ENCODE data around the gene ZFAND3. TPM values are rescaled to one million over a fixed set of nuclear protein-coding genes. Genes with fewer than 3 reads are reported as not detected.

Gene ZFAND3
- total and polyA plus RNA-seq, 2 donors (not counting 1 experiment from before 2014, with no cell fraction given), result 13.5 to 58.3 TPM

DNA sequence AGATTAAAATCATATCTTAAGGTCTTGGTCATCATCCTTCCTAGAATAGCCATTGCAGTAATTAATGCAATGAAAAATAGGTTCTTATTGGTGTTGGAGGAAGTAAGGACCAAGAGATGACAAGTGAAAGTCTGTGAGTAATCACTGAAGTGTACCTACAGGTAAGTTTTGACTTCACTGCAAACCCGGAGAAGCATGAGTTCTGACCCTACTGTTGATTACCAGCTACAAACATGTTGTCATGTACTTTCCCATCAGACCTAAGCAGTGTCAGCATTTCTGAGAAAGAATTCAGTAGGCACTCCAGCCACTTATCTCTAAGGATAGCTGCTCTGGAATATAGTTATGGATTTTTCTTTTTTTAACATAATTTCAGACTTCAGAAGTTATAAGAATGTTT lies 280.9 kb downstream of the ZFAND3 start:
- H4K20me1 ChIP-seq (ENCODE audit: control insufficient read depth, insufficient read depth, low read length, poor library complexity, severe bottlenecking), result peaks cover 26% of the 10 kb centered on the region
- ATAC-seq (ENCODE audit: low read depth) (no peak), DNase-seq (no peak)
- CTCF ChIA-PET, result interaction anchor here (1.1 kb wide), 1 partner anchor 10 kb away, joined by 3 read pairs; no protein-coding TSS in a partner anchor
- H3K36me3 ChIP-seq (replicated peaks in 1 of 2; ENCODE audit: control extremely low read depth in 1 of 2, control insufficient read depth in 1 of 2, extremely low read depth in 1 of 2, insufficient read depth in 2 of 2, low read length in 1 of 2), result peaks cover 0 to 8% of the 10 kb centered on the region in 2 experiments
- POLR2A ChIA-PET, result no interaction called here
- Mint-ChIP-seq H3K27ac (no peak overlapping the region), H3K27me3 (no peaks in the 10 kb centered on the region), H3K4me3 (no peak overlapping the region), H3K9me3 (ENCODE audit: insufficient read depth) (no peaks in the 10 kb centered on the region), H3K4me1 (peaks cover 7% of the 10 kb centered on the region)
- H3K9me3 ChIP-seq (ENCODE audit: control extremely low read depth in 1 of 3, control insufficient read depth in 2 of 3, insufficient read depth in 1 of 3, low read length in 2 of 3), result no peaks in the 10 kb centered on the region
- no peak overlapping the region for H3K9ac ChIP-seq (ENCODE audit: low read length)
- TF ChIP-seq, protein P1, sequence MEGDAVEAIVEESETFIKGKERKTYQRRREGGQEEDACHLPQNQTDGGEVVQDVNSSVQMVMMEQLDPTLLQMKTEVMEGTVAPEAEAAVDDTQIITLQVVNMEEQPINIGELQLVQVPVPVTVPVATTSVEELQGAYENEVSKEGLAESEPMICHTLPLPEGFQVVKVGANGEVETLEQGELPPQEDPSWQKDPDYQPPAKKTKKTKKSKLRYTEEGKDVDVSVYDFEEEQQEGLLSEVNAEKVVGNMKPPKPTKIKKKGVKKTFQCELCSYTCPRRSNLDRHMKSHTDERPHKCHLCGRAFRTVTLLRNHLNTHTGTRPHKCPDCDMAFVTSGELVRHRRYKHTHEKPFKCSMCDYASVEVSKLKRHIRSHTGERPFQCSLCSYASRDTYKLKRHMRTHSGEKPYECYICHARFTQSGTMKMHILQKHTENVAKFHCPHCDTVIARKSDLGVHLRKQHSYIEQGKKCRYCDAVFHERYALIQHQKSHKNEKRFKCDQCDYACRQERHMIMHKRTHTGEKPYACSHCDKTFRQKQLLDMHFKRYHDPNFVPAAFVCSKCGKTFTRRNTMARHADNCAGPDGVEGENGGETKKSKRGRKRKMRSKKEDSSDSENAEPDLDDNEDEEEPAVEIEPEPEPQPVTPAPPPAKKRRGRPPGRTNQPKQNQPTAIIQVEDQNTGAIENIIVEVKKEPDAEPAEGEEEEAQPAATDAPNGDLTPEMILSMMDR (IDR thresholded peaks at IDR 0.05), result no peak
- no peak for TF ChIP-seq EZH2 (IDR thresholded peaks at IDR 0.05; ENCODE audit: borderline replicate concordance, insufficient read depth, low read depth, low read length, poor library complexity, severe bottlenecking)
- H3K4me3 ChIP-seq (ENCODE audit: control extremely low read depth in 1 of 5, extremely low read depth in 1 of 5, insufficient read depth in 1 of 5, low read depth in 2 of 5, low read length in 4 of 5), result no peak overlapping the region
- H3K79me2 ChIP-seq (ENCODE audit: control insufficient read depth, insufficient read depth, low read length), result no peaks in the 10 kb centered on the region
- H3K4me2 ChIP-seq (replicated peaks; ENCODE audit: low read depth, low read length, poor library complexity, severe bottlenecking), result no peak overlapping the region
- H2AFZ ChIP-seq (ENCODE audit: insufficient read depth, low read depth, low read length, poor library complexity, severe bottlenecking), result no peak overlapping the region
- H3K4me1 ChIP-seq (ENCODE audit: control insufficient read depth in 2 of 2, insufficient read depth in 2 of 2, low read length in 2 of 2), result no peaks in the 10 kb centered on the region
- WGBS (ENCODE audit: insufficient coverage), result 83% methylated on average over 1 of the region's 1 CpG
- H3K27me3 ChIP-seq (replicated peaks in 1 of 4; ENCODE audit: control extremely low read depth in 1 of 4, control insufficient read depth in 3 of 4, insufficient read depth in 4 of 4, low read length in 3 of 4), result no peaks in the 10 kb centered on the region
- H3K27ac ChIP-seq (ENCODE audit: low read length in 2 of 2), result no peak overlapping the region
- intact Hi-C loops (cut with micrococcal nuclease), result no loop called here

DNA sequence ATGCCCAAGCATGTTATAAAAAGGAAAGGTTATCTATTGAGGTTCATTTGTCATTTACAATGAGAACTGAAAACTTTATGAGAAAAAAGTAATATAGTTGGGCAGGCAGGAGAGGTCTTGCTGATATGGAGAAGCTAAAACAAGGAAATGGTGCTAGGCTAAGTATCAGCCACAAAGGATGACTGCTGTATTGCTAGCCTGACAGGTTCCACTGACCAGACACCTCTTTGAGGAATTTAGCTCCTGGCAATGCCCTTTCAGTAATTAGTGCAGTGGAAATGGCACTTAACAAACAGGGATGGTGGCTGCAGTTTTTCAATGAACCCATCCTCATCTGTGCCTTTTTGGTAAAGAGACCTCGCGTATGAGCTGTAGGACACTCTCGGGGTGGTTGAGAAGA lies 284.4 kb downstream of the ZFAND3 start:
- ChIA-PET POLR2A (no interaction called here), CTCF (interaction anchor here (1.2 kb wide), 1 partner anchor 19 kb away, joined by 3 read pairs; no protein-coding TSS in a partner anchor)
- no peaks in the 10 kb centered on the region for H3K9me3 Mint-ChIP-seq (ENCODE audit: insufficient read depth)
- H3K9me3 ChIP-seq (ENCODE audit: control extremely low read depth in 1 of 3, control insufficient read depth in 2 of 3, insufficient read depth in 1 of 3, low read length in 2 of 3), result no peaks in the 10 kb centered on the region
- no peak overlapping the region for H3K27ac ChIP-seq (ENCODE audit: low read length in 2 of 2)
- no peak overlapping the region for H3K4me2 ChIP-seq (replicated peaks; ENCODE audit: low read depth, low read length, poor library complexity, severe bottlenecking)
- no peak overlapping the region for H3K27ac Mint-ChIP-seq
- H3K9ac ChIP-seq (ENCODE audit: low read length), result no peak overlapping the region
- TF ChIP-seq, protein P1 (IDR thresholded peaks at IDR 0.05), result no peak
- no peak for TF ChIP-seq EZH2 (IDR thresholded peaks at IDR 0.05; ENCODE audit: borderline replicate concordance, insufficient read depth, low read depth, low read length, poor library complexity, severe bottlenecking)
- intact Hi-C loops (cut with micrococcal nuclease), result no loop called here
- no peak overlapping the region for H3K4me3 Mint-ChIP-seq
- no peaks in the 10 kb centered on the region for H3K27me3 ChIP-seq (replicated peaks in 1 of 4; ENCODE audit: control extremely low read depth in 1 of 4, control insufficient read depth in 3 of 4, insufficient read depth in 4 of 4, low read length in 3 of 4)
- no peak overlapping the region for H2AFZ ChIP-seq (ENCODE audit: insufficient read depth, low read depth, low read length, poor library complexity, severe bottlenecking)
- no peaks in the 10 kb centered on the region for H3K79me2 ChIP-seq (ENCODE audit: control insufficient read depth, insufficient read depth, low read length)
- H3K4me1 Mint-ChIP-seq, result peaks cover 4% of the 10 kb centered on the region
- H3K36me3 ChIP-seq (replicated peaks in 1 of 2; ENCODE audit: control extremely low read depth in 1 of 2, control insufficient read depth in 1 of 2, extremely low read depth in 1 of 2, insufficient read depth in 2 of 2, low read length in 1 of 2), result peaks cover 2 to 11% of the 10 kb centered on the region in 2 experiments
- H3K4me1 ChIP-seq (ENCODE audit: control insufficient read depth in 2 of 2, insufficient read depth in 2 of 2, low read length in 2 of 2), result no peaks in the 10 kb centered on the region
- no peaks in the 10 kb centered on the region for H3K27me3 Mint-ChIP-seq
- WGBS (ENCODE audit: insufficient coverage), result no CpG with 5 or more reads among the region's 3 CpGs
- H4K20me1 ChIP-seq (ENCODE audit: control insufficient read depth, insufficient read depth, low read length, poor library complexity, severe bottlenecking), result peaks cover 13% of the 10 kb centered on the region
- no peak for ATAC-seq (ENCODE audit: low read depth)
- no peak overlapping the region for H3K4me3 ChIP-seq (ENCODE audit: control extremely low read depth in 1 of 5, extremely low read depth in 1 of 5, insufficient read depth in 1 of 5, low read depth in 2 of 5, low read length in 4 of 5)
- no peak for DNase-seq
